Smooth muscle cell (in vitro differentiated cells): ENCODE results near the gene MCRIP2. TPM values are rescaled to one million over a fixed set of nuclear protein-coding genes. Genes with fewer than 3 reads are reported as not detected.

Experiments used
- DNase-seq: peaks from one replicate; lab custom pipeline; 2025; ENCODE audit not compliant: unreplicated experiment; lab: John Stamatoyannopoulos, UW
- H2AFZ ChIP-seq: fragments of 200-600 bp; sonication (generic); 2 replicates; pipeline ENCODE4 v1.6.0; 2016; ENCODE audit warnings: antibody characterized with exemption, low read depth, mild to moderate bottlenecking
- H3F3A ChIP-seq: fragments of 200-600 bp; sonication (generic); 2 replicates; pipeline ENCODE4 v1.6.0; 2017; ENCODE audit warnings: antibody characterized with exemption, low read depth
- H3K27ac ChIP-seq: fragments of 200-600 bp; sonication (generic); 2 replicates; pipeline ENCODE4 v1.5.1; 2016; ENCODE audit warnings: low read depth, mild to moderate bottlenecking
- H3K27me3 ChIP-seq: fragments of 200-600 bp; sonication (generic); 2 replicates; pipeline ENCODE4 v1.6.1; 2016; ENCODE audit warnings: low read depth, mild to moderate bottlenecking
- H3K36me3 ChIP-seq: fragments of 200-600 bp; sonication (generic); 2 replicates; pipeline ENCODE4 v1.5.1; 2016; ENCODE audit warnings: low read depth
- H3K4me1 ChIP-seq: fragments of 200-600 bp; sonication (generic); 2 replicates; pipeline ENCODE4 v1.5.1; 2016; ENCODE audit warnings: low read depth
- H3K4me2 ChIP-seq: fragments of 200-600 bp; sonication (generic); 2 replicates; pipeline ENCODE4 v1.6.0; 2016; ENCODE audit warnings: mild to moderate bottlenecking
- H3K4me3 ChIP-seq: fragments of 200-600 bp; sonication (generic); 2 replicates; pipeline ENCODE4 v1.5.1; 2016; ENCODE audit warnings: mild to moderate bottlenecking
- H3K79me2 ChIP-seq: fragments of 200-600 bp; sonication (generic); 2 replicates; pipeline ENCODE4 v1.6.0; 2016; ENCODE audit warnings: low read depth, mild to moderate bottlenecking
- H3K9ac ChIP-seq: fragments of 200-600 bp; sonication (generic); 2 replicates; pipeline ENCODE4 v1.6.0; 2016; ENCODE audit warnings: low read depth
- H3K9me3 ChIP-seq: fragments of 200-600 bp; sonication (generic); replicated peaks from 2 replicates; pipeline ENCODE4 v1.5.1; 2016; ENCODE audit warnings: low read depth
- H4K20me1 ChIP-seq: fragments of 200-600 bp; sonication (generic); 2 replicates; pipeline ENCODE4 v1.6.0; 2016; ENCODE audit warnings: low read depth
- CTCF ChIP-seq: fragments of 200-600 bp; sonication (generic); IDR thresholded peaks from 2 replicates; pipeline ENCODE4 v1.5.1; 2017; ENCODE audit warnings: borderline replicate concordance, mild to moderate bottlenecking, antibody characterized with exemption; ENCODE audit not compliant: insufficient read depth, poor library complexity, severe bottlenecking
- WGBS: methylation state at CpG from one replicate; pipeline ENCODE4 v1.1.7; 2016; ENCODE audit warnings: low lambda C conversion rate; 5-methylcytosine and 5-hydroxymethylcytosine counted together
- polyA plus RNA-seq: library from polyadenylated mRNA; unstranded; fragments of >200 nt; fragmentation: Nextera tagmentation; extraction: Ambion mirVana; gene quantifications from 2 replicates; pipeline ENCODE4 v1.2.1, GENCODE V29; 2016
- total RNA-seq: library from RNA; depleted of rRNA; stranded (reverse); fragments of >200 nt; gene quantifications from 2 replicates; pipeline ENCODE4 v1.2.3, GENCODE V29; 2014

Gene MCRIP2
- total and polyA plus RNA-seq, 2 experiments from 2014 or later: 11.9 to 34.7 TPM

DNA sequence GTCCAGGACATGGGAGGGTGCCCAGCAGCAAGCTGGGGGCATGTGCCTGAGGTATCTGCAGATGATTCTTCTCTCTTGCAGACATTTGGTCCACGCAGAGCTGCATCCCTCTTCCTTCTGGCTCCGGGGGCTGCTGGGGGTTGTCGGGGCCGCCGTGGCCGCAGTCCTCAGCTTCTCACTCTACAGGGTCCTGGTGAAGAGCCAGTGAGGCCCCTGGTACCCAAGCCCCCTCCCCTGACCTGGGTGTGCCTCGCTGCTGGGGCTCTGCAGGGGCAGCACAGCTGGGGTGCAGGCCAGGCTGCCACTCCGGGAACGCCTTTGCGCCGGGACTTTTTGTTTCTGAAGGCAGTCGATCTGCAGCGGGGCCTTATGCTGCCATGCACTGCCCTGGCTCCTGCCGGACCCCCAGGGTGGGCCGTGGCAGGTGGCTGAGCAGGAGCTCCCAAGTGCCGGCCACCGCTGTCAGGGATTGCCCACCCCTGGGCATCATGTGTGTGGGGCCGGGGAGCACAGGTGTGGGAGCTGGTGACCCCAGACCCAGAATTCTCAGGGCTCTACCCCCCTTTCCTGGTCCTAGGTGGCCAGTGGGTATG is 31.9 kb downstream of the MCRIP2 start:
- no peaks in the 10 kb centered on the region for H3K36me3 ChIP-seq
- H3K27me3 ChIP-seq: no peaks in the 10 kb centered on the region
- no peak overlapping the region for H3K4me3 ChIP-seq
- WGBS: 98% methylated on average over 18 of the region's 18 CpGs
- H3F3A ChIP-seq: peaks cover 4% of the 10 kb centered on the region
- no peak overlapping the region for H2AFZ ChIP-seq
- DNase-seq: no peak
- peaks cover 33% of the 10 kb centered on the region for H4K20me1 ChIP-seq
- H3K4me2 ChIP-seq: no peak overlapping the region
- no peaks in the 10 kb centered on the region for H3K9me3 ChIP-seq
- no peak overlapping the region for H3K9ac ChIP-seq
- no peak overlapping the region for H3K27ac ChIP-seq
- H3K4me1 ChIP-seq: peaks cover 11% of the 10 kb centered on the region
- peaks cover 16% of the 10 kb centered on the region for H3K79me2 ChIP-seq
- TF ChIP-seq CTCF: no peak

DNA sequence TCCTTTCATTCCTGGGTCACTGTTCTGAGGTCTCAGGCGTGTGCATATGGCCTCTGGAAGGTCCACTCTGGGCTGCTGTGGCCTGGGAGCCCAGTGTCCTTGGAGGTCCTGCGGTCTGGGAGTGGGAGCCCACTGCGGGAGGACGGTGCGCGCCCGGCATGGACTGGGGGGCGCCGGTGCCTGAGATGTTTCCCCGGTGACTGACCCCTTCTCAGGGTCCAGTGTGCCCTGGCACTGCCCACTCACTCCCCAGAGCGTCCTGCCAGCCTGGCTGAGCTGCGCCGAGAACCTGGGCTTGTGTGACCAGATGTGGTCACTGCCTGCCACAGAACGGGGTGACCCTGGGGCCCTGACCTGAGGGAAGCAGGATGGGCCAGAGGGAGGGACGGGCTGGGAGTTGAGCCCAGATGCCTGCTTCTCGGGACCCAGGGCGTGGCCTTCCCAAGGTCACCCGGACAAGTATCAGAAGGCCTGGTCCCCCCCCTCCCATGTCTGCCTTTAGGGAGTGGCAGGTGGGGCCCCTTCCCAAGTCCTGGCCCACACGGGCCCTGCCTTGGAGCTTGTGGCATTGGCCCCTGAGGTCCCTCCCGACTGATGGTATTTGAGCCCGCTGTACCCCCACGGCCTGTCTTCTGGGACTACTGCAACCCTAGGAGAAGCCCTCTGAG is 32.7 kb downstream of the MCRIP2 start:
- no peaks in the 10 kb centered on the region for H3K27me3 ChIP-seq
- H3K9me3 ChIP-seq: no peaks in the 10 kb centered on the region
- no peak overlapping the region for H3K27ac ChIP-seq
- no peak overlapping the region for H2AFZ ChIP-seq
- H3F3A ChIP-seq: peaks cover 4% of the 10 kb centered on the region
- no peak overlapping the region for H3K4me3 ChIP-seq
- H3K79me2 ChIP-seq: peaks cover 8% of the 10 kb centered on the region
- H4K20me1 ChIP-seq: peaks cover 24% of the 10 kb centered on the region
- DNase-seq: no peak
- no peak overlapping the region for H3K4me2 ChIP-seq
- no peak overlapping the region for H3K9ac ChIP-seq
- TF ChIP-seq CTCF: no peak
- no peaks in the 10 kb centered on the region for H3K36me3 ChIP-seq
- 90% methylated on average over 22 of the region's 22 CpGs for WGBS
- H3K4me1 ChIP-seq: peaks cover 6% of the 10 kb centered on the region

DNA sequence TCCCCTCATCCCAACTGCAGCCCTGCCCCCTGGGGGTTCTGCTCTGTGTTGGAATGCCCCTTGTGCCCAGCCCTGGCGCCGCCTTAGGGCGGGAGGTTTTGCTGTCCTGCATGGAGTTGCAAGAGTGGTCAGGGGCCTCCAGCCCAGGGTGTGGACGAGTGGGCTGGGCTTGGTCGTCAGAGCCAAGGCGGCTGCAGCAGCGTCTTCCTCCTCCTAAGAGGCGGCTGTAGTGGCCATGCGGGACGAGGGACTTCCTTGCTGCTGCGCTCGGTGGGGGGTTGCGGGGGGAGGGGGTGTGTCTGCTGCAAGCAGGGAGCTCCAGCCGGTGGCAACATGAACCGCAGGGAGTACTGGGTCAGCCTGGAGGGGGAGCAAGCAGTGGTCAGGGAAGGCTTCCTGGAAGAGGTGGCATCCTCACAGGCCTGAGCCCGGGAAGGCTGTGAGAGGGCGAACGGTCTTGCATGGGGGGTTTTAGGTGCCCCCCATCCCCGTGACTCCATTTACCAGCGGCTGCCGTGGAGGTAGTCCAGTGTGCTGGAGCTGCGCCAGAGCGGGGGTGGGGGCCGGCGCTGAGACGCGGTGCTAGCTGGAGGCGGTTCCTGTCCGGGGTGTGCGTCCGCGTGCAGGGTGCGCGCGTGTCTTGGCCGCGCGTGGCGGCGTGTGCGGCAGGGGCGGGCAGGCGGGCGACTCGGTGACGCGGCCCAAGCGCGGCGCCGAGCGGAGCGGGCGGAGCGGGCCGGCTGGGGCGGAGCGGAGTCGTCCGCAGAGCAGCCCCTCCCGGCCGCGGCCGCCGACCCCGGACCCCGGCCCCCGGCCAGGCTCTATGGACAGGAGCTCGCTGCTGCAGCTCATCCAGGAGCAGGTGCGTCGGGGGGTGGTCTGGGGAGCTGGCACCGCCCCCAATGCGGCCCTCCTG is 33.6 kb downstream of the MCRIP2 start, which contains the start of gene RHBDL1:
Gene RHBDL1, plus strand, starts transcription at position 704 of the 916 bp plus-strand sequence. Its CDS starts 120 bp downstream, at position 824.
- peak within 1 kb of the TSS; percentile 88 for H3K4me2 ChIP-seq
- no peaks in the 10 kb centered on the region for H3K36me3 ChIP-seq
- H3K27me3 ChIP-seq: no peaks in the 10 kb centered on the region
- no peak within 1 kb of the TSS for H2AFZ ChIP-seq
- no peak within 1 kb of the TSS for H3K27ac ChIP-seq
- no peak within 1 kb of the TSS for H3K9ac ChIP-seq
- H3K4me1 ChIP-seq: peaks cover 6% of the 10 kb centered on the region
- DNase-seq: peak; percentile 30
- H3K9me3 ChIP-seq: no peaks in the 10 kb centered on the region
- 10% methylated on average over 40 of the region's 73 CpGs for WGBS
- no peak for TF ChIP-seq CTCF
- peaks cover 4% of the 10 kb centered on the region for H3F3A ChIP-seq
- peak within 1 kb of the TSS; percentile 44 for H3K4me3 ChIP-seq
- H3K79me2 ChIP-seq: no peaks in the 10 kb centered on the region
- peaks cover 16% of the 10 kb centered on the region for H4K20me1 ChIP-seq
